GM23338 (cell line): ENCODE measurements around the gene STAC2. TPM values are rescaled to one million over a fixed set of nuclear protein-coding genes. Genes with fewer than 3 reads are reported as not detected.

ENCODE experiments used
- ATAC-seq: fragments of 200-7000 bp; cut with Tn5 transposase; 3 replicates; pipeline ENCODE4 v1.9.1; 2020
- DNase-seq: peaks from one replicate; pipeline ENCODE4 v3.0.0-alpha.2; 2015; ENCODE audit warnings: low spot score
- H2AFZ ChIP-seq: fragments of 200-600 bp; sonication (generic); 2 replicates; pipeline ENCODE4 v1.8.0; 2016; ENCODE audit warnings: antibody characterized with exemption, mild to moderate bottlenecking, moderate library complexity
- H3F3A ChIP-seq: fragments of 200-600 bp; sonication (generic); replicated peaks from 2 replicates; pipeline ENCODE4 v1.8.0; 2017; ENCODE audit warnings: antibody characterized with exemption, mixed run types, low read depth
- H3K27ac ChIP-seq: fragments of 200-600 bp; sonication (generic); 2 replicates; pipeline ENCODE4 v1.6.1; 2016; ENCODE audit warnings: low read depth
- H3K27me3 ChIP-seq: fragments of 200-600 bp; sonication (generic); 2 replicates; pipeline ENCODE4 v1.8.0; 2016; ENCODE audit warnings: mild to moderate bottlenecking, mixed run types, moderate library complexity; ENCODE audit not compliant: insufficient read depth
- H3K36me3 ChIP-seq: fragments of 200-600 bp; sonication (generic); 2 replicates; pipeline ENCODE4 v1.8.0; 2016; ENCODE audit warnings: mild to moderate bottlenecking; ENCODE audit not compliant: insufficient read depth
- H3K4me1 ChIP-seq: fragments of 200-600 bp; sonication (generic); 2 replicates; pipeline ENCODE4 v1.8.0; 2016; ENCODE audit warnings: mild to moderate bottlenecking, moderate library complexity; ENCODE audit not compliant: insufficient read depth
- H3K4me2 ChIP-seq: fragments of 200-600 bp; sonication (generic); 2 replicates; pipeline ENCODE4 v1.7.1; 2017; ENCODE audit warnings: mixed run types
- H3K4me3 ChIP-seq: fragments of 200-600 bp; sonication (generic); 2 replicates; pipeline ENCODE4 v1.6.1; 2016; ENCODE audit warnings: mixed run types
- H3K79me2 ChIP-seq: fragments of 200-600 bp; sonication (generic); replicated peaks from 2 replicates; pipeline ENCODE4 v1.8.0; 2017; ENCODE audit warnings: mild to moderate bottlenecking; ENCODE audit not compliant: insufficient read depth
- H3K9me2 ChIP-seq: fragments of 200-600 bp; sonication (generic); 2 replicates; pipeline ENCODE4 v1.8.0; 2017; ENCODE audit not compliant: insufficient read depth
- H4K20me1 ChIP-seq: fragments of 200-600 bp; sonication (generic); replicated peaks from 2 replicates; pipeline ENCODE4 v1.8.0; 2017; ENCODE audit warnings: mild to moderate bottlenecking; ENCODE audit not compliant: insufficient read depth
- H3K27ac Mint-ChIP-seq: 2 replicates; pipeline ENCODE4 v1.8.0; 2020; ENCODE audit warnings: inconsistent platforms, mild to moderate bottlenecking, moderate library complexity, mixed read lengths
- H3K27me3 Mint-ChIP-seq: 3 replicates; pipeline ENCODE4 v1.8.0; 2022; ENCODE audit warnings: low read depth, mild to moderate bottlenecking, moderate library complexity, mixed read lengths, inconsistent platforms; ENCODE audit not compliant: insufficient read depth, poor library complexity
- H3K36me3 Mint-ChIP-seq: 3 replicates; pipeline ENCODE4 v1.8.0; 2021; ENCODE audit warnings: low read depth, mild to moderate bottlenecking, inconsistent platforms, moderate library complexity, mixed read lengths
- H3K4me1 Mint-ChIP-seq: 3 replicates; pipeline ENCODE4 v1.8.0; 2020; ENCODE audit warnings: mild to moderate bottlenecking, inconsistent platforms, mixed read lengths
- H3K4me3 Mint-ChIP-seq: 3 replicates; pipeline ENCODE4 v1.8.0; 2021; ENCODE audit warnings: moderate library complexity, mild to moderate bottlenecking, inconsistent platforms, mixed read lengths
- H3K9me3 Mint-ChIP-seq: 3 replicates; pipeline ENCODE4 v1.8.0; 2020; ENCODE audit warnings: moderate library complexity, mild to moderate bottlenecking, inconsistent platforms, mixed read lengths
- CREB1 ChIP-seq: fragments of 250-450 bp; sonication (Bioruptor Pico); IDR thresholded peaks from 2 replicates; pipeline ENCODE4 v1.5.0; 2020; ENCODE audit warnings: low read depth, mild to moderate bottlenecking, moderate library complexity
- EZH2 ChIP-seq: fragments of 200-600 bp; sonication (generic); IDR thresholded peaks from one replicate; pipeline ENCODE4 v1.8.0; 2017; ENCODE audit warnings: antibody characterized with exemption, mild to moderate bottlenecking, low read depth; ENCODE audit not compliant: unreplicated experiment
- EZH2phosphoT487 ChIP-seq: fragments of 200-600 bp; sonication (generic); IDR thresholded peaks from one replicate; pipeline ENCODE4 v1.8.1; 2018; ENCODE audit warnings: antibody characterized with exemption; ENCODE audit not compliant: unreplicated experiment
- JUNB ChIP-seq: IDR thresholded peaks from one replicate; pipeline ENCODE4 v1.6.1; 2016; ENCODE audit warnings: antibody characterized with exemption; ENCODE audit not compliant: unreplicated experiment
- POLR2AphosphoS5 ChIP-seq: IDR thresholded peaks from 2 replicates; pipeline ENCODE4 v1.6.1; 2016; ENCODE audit warnings: antibody characterized with exemption, low read depth
- STAT1 ChIP-seq: IDR thresholded peaks from one replicate; pipeline ENCODE4 v1.6.1; 2016; ENCODE audit warnings: antibody characterized with exemption; ENCODE audit not compliant: unreplicated experiment
- ZNF114 ChIP-seq: fragments of 250-450 bp; sonication (Bioruptor Pico); IDR thresholded peaks from 2 replicates; pipeline ENCODE4 v1.5.0; 2020; ENCODE audit warnings: mild to moderate bottlenecking, moderate library complexity
- ZNF331 ChIP-seq: fragments of 250-450 bp; sonication (Bioruptor Pico); IDR thresholded peaks from 2 replicates; pipeline ENCODE4 v1.5.0; 2020; ENCODE audit warnings: low read depth, mild to moderate bottlenecking, moderate library complexity
- polyA plus RNA-seq: library from polyadenylated mRNA; unstranded; fragments of >200 nt; fragmentation: Nextera tagmentation; extraction: Ambion mirVana; gene quantifications from 2 replicates; pipeline ENCODE4 v1.2.1, GENCODE V29; 2016
- total RNA-seq: library from RNA; depleted of rRNA; stranded (reverse); fragments of >200 nt; shearing (Covaris generic); gene quantifications from 2 replicates; pipeline ENCODE4 v1.2.3, GENCODE V29; 2014
- TF ChIP-seq, protein P1 (sequence below): IDR thresholded peaks from one replicate; pipeline ENCODE4 v1.6.1; 2018; ENCODE audit warnings: antibody characterized with exemption; ENCODE audit not compliant: unreplicated experiment
- TF ChIP-seq, protein P2 (sequence below): IDR thresholded peaks from 2 replicates; pipeline ENCODE4 v1.6.1; 2016; ENCODE audit warnings: antibody characterized with exemption
- TF ChIP-seq, protein P3 (sequence below): fragments of 250-450 bp; sonication (Bioruptor Pico); IDR thresholded peaks from 2 replicates; pipeline ENCODE4 v1.5.0; 2020; ENCODE audit warnings: mild to moderate bottlenecking, moderate library complexity

Gene STAC2
- total and polyA plus RNA-seq, 2 experiments from 2014 or later: 1.9 to 3.1 TPM

DNA sequence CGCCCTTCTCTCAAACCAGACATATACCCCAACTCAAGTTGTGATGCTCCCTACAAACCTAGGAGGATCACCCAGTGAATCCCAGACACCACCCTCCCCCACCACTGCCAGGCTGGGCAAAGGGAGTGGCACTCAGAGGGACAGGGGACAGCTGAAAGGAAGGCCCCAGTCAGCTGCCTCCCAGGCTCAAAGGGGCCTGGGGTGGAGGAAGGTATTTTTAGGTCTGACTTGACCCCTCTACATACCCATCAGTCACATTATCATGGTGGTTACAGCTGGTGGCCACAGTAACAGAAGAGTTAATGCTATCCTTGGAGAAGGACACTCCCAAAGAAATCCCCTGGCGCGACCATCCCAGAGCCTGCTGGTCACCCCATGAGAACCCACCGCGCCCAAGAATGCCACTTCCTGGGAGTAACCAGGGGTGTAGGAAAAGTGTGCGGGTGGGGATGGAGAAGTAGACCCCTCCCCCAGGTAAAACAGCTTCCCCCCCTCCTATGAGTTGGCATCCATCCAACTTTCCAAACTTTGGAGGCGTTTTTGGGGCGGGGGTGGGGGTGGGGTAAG is 29.4 kb downstream of the STAC2 start:
- H4K20me1 ChIP-seq: peaks cover 8% of the 10 kb centered on the region
- no peak overlapping the region; the same call in 1 of the 2 replicates for H3K27ac ChIP-seq
- no peak overlapping the region for H3K27ac Mint-ChIP-seq

More for the DNA sequence above, 29.4 kb downstream of the STAC2 start:
- DNase-seq (no peak), ATAC-seq (no peak)
- Histone ChIP-seq H3K9me2 (no peaks in the 10 kb centered on the region), H3K4me3 (peak overlapping the region; percentile 93), H3F3A (peaks cover 17% of the 10 kb centered on the region), H3K4me1 (peaks cover 38% of the 10 kb centered on the region), H3K36me3 (peaks cover 11% of the 10 kb centered on the region), H3K27me3 (no peaks in the 10 kb centered on the region), H3K79me2 (peaks cover 35% of the 10 kb centered on the region), H3K4me2 (peak overlapping the region; percentile 89), H2AFZ (no peak overlapping the region)
- peaks cover 44% of the 10 kb centered on the region for H3K4me1 Mint-ChIP-seq
- H3K27me3 Mint-ChIP-seq: peaks cover 19% of the 10 kb centered on the region
- TF ChIP-seq POLR2AphosphoS5: no peak
- TF ChIP-seq, protein P1, sequence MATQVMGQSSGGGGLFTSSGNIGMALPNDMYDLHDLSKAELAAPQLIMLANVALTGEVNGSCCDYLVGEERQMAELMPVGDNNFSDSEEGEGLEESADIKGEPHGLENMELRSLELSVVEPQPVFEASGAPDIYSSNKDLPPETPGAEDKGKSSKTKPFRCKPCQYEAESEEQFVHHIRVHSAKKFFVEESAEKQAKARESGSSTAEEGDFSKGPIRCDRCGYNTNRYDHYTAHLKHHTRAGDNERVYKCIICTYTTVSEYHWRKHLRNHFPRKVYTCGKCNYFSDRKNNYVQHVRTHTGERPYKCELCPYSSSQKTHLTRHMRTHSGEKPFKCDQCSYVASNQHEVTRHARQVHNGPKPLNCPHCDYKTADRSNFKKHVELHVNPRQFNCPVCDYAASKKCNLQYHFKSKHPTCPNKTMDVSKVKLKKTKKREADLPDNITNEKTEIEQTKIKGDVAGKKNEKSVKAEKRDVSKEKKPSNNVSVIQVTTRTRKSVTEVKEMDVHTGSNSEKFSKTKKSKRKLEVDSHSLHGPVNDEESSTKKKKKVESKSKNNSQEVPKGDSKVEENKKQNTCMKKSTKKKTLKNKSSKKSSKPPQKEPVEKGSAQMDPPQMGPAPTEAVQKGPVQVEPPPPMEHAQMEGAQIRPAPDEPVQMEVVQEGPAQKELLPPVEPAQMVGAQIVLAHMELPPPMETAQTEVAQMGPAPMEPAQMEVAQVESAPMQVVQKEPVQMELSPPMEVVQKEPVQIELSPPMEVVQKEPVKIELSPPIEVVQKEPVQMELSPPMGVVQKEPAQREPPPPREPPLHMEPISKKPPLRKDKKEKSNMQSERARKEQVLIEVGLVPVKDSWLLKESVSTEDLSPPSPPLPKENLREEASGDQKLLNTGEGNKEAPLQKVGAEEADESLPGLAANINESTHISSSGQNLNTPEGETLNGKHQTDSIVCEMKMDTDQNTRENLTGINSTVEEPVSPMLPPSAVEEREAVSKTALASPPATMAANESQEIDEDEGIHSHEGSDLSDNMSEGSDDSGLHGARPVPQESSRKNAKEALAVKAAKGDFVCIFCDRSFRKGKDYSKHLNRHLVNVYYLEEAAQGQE: no peak
- no peak for TF ChIP-seq STAT1
- TF ChIP-seq EZH2phosphoT487: no peak
- TF ChIP-seq, protein P2, sequence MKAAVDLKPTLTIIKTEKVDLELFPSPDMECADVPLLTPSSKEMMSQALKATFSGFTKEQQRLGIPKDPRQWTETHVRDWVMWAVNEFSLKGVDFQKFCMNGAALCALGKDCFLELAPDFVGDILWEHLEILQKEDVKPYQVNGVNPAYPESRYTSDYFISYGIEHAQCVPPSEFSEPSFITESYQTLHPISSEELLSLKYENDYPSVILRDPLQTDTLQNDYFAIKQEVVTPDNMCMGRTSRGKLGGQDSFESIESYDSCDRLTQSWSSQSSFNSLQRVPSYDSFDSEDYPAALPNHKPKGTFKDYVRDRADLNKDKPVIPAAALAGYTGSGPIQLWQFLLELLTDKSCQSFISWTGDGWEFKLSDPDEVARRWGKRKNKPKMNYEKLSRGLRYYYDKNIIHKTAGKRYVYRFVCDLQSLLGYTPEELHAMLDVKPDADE: no peak
- no peak for TF ChIP-seq JUNB
- TF ChIP-seq, protein P3, sequence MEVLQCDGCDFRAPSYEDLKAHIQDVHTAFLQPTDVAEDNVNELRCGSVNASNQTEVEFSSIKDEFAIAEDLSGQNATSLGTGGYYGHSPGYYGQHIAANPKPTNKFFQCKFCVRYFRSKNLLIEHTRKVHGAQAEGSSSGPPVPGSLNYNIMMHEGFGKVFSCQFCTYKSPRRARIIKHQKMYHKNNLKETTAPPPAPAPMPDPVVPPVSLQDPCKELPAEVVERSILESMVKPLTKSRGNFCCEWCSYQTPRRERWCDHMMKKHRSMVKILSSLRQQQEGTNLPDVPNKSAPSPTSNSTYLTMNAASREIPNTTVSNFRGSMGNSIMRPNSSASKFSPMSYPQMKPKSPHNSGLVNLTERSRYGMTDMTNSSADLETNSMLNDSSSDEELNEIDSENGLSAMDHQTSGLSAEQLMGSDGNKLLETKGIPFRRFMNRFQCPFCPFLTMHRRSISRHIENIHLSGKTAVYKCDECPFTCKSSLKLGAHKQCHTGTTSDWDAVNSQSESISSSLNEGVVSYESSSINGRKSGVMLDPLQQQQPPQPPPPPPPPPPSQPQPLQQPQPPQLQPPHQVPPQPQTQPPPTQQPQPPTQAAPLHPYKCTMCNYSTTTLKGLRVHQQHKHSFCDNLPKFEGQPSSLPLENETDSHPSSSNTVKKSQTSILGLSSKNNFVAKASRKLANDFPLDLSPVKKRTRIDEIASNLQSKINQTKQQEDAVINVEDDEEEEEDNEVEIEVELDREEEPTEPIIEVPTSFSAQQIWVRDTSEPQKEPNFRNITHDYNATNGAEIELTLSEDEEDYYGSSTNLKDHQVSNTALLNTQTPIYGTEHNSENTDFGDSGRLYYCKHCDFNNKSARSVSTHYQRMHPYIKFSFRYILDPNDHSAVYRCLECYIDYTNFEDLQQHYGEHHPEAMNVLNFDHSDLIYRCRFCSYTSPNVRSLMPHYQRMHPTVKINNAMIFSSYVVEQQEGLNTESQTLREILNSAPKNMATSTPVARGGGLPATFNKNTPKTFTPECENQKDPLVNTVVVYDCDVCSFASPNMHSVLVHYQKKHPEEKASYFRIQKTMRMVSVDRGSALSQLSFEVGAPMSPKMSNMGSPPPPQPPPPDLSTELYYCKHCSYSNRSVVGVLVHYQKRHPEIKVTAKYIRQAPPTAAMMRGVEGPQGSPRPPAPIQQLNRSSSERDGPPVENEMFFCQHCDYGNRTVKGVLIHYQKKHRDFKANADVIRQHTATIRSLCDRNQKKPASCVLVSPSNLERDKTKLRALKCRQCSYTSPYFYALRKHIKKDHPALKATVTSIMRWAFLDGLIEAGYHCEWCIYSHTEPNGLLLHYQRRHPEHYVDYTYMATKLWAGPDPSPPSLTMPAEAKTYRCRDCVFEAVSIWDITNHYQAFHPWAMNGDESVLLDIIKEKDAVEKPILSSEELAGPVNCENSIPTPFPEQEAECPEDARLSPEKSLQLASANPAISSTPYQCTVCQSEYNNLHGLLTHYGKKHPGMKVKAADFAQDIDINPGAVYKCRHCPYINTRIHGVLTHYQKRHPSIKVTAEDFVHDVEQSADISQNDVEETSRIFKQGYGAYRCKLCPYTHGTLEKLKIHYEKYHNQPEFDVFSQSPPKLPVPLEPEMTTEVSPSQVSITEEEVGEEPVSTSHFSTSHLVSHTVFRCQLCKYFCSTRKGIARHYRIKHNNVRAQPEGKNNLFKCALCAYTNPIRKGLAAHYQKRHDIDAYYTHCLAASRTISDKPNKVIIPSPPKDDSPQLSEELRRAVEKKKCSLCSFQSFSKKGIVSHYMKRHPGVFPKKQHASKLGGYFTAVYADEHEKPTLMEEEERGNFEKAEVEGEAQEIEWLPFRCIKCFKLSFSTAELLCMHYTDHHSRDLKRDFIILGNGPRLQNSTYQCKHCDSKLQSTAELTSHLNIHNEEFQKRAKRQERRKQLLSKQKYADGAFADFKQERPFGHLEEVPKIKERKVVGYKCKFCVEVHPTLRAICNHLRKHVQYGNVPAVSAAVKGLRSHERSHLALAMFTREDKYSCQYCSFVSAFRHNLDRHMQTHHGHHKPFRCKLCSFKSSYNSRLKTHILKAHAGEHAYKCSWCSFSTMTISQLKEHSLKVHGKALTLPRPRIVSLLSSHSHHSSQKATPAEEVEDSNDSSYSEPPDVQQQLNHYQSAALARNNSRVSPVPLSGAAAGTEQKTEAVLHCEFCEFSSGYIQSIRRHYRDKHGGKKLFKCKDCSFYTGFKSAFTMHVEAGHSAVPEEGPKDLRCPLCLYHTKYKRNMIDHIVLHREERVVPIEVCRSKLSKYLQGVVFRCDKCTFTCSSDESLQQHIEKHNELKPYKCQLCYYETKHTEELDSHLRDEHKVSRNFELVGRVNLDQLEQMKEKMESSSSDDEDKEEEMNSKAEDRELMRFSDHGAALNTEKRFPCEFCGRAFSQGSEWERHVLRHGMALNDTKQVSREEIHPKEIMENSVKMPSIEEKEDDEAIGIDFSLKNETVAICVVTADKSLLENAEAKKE (CRISPR knock-in tag): no peak
- no peak for TF ChIP-seq ZNF114
- TF ChIP-seq ZNF331 (CRISPR knock-in tag): no peak
- no peak for TF ChIP-seq EZH2
- TF ChIP-seq CREB1 (CRISPR knock-in tag): no peak
- H3K36me3 Mint-ChIP-seq: peaks cover 38% of the 10 kb centered on the region
- no peaks in the 10 kb centered on the region for H3K9me3 Mint-ChIP-seq
- peak overlapping the region; percentile 88 for H3K4me3 Mint-ChIP-seq
